ENCODE data around the gene AFG1L. TPM values are rescaled to one million over a fixed set of nuclear protein-coding genes. Genes with fewer than 3 reads are reported as not detected.

Gene AFG1L
- total RNA-seq, 1 experiment from 2014 or later, result 7.9 TPM

GRCh38 chr6:108432792-108433191 lies 137.9 kb downstream of the AFG1L start:
- CTCF ChIA-PET, result no interaction called here
- TF ChIP-seq SP1 (CRISPR knock-in tag; conservative IDR thresholded peaks at IDR 0.05) (no peak), JAZF1 (CRISPR knock-in tag; IDR thresholded peaks at IDR 0.05) (no peak), HMGXB4 (CRISPR knock-in tag; IDR thresholded peaks at IDR 0.05) (no peak), CBFB (CRISPR knock-in tag; IDR thresholded peaks at IDR 0.05; ENCODE audit: low read depth) (no peak), NFE2L1 (CRISPR knock-in tag; IDR thresholded peaks at IDR 0.05) (no peak), STAT6 (CRISPR knock-in tag; conservative IDR thresholded peaks at IDR 0.05; ENCODE audit: low read depth) (no peak), NFATC4 (CRISPR knock-in tag; IDR thresholded peaks at IDR 0.05) (no peak), TP53 (CRISPR knock-in tag; IDR thresholded peaks at IDR 0.05) (no peak), IRF1 (CRISPR knock-in tag; IDR thresholded peaks at IDR 0.05) (no peak), AR (CRISPR knock-in tag; IDR thresholded peaks at IDR 0.05) (no peak), GRHL2 (CRISPR knock-in tag; IDR thresholded peaks at IDR 0.05; ENCODE audit: insufficient replicate concordance, severe bottlenecking) (no peak), ZNF281 (CRISPR knock-in tag; IDR thresholded peaks at IDR 0.05) (no peak), RELA (CRISPR knock-in tag; IDR thresholded peaks at IDR 0.05; ENCODE audit: borderline replicate concordance) (no peak), ZBTB43 (CRISPR knock-in tag; IDR thresholded peaks at IDR 0.05) (no peak), ZNF317 (CRISPR knock-in tag; IDR thresholded peaks at IDR 0.05; ENCODE audit: borderline replicate concordance, low read depth) (no peak), ZNF425 (CRISPR knock-in tag; conservative IDR thresholded peaks at IDR 0.05) (no peak), ERG (CRISPR knock-in tag; IDR thresholded peaks at IDR 0.05) (no peak)
- H3K36me3 Mint-ChIP-seq, result no peaks in the 10 kb centered on the region
- no peak overlapping the region for H3K27ac Mint-ChIP-seq
- DNase-seq (ENCODE audit: low spot score), result no peak
- no peaks in the 10 kb centered on the region for H3K4me1 Mint-ChIP-seq
- POLR2A ChIA-PET, result no interaction called here
- H3K9me3 Mint-ChIP-seq, result no peaks in the 10 kb centered on the region
- ATAC-seq, result no peak
- no peaks in the 10 kb centered on the region for H3K27me3 Mint-ChIP-seq (ENCODE audit: low read depth)
- no peak overlapping the region for H3K4me3 Mint-ChIP-seq
